K562 (cell line): ENCODE results near the gene SERPING1. TPM values are rescaled to one million over a fixed set of nuclear protein-coding genes. Genes with fewer than 3 reads are reported as not detected.

Experiments used
- ELF2 ChIP-seq: fragments of 250-450 bp; sonication (Bioruptor Pico); IDR thresholded peaks from 2 replicates; pipeline ENCODE4 v1.5.0; 2021; ENCODE audit warnings: mild to moderate bottlenecking
- ETV6 ChIP-seq, 3 experiments: fragments of 150-350 bp in 1 of 3; sonication (generic) in 1 of 3; formaldehyde crosslinking in 1 of 3; IDR thresholded peaks; 2 replicates each; pipeline versions ENCODE4 v1.6.1 to v1.8.0; 2014 to 2022; ENCODE audit warnings: borderline replicate concordance in 2 of 3, low read depth in 2 of 3, antibody characterized with exemption in 1 of 3, low read length in 1 of 3, mild to moderate bottlenecking in 1 of 3, missing genetic modification reagents in 1 of 3
- GATA2 ChIP-seq: sonication (generic); formaldehyde crosslinking; IDR thresholded peaks from 2 replicates; pipeline ENCODE4 v1.4.0; 2020; ENCODE audit warnings: mild to moderate bottlenecking, missing genetic modification reagents
- HLTF ChIP-seq: fragments of 450-650 bp; IDR thresholded peaks from 2 replicates; pipeline ENCODE4 v1.6.1; 2016
- HNRNPL ChIP-seq: fragments of 200-400 bp; formaldehyde crosslinking; IDR thresholded peaks from 2 replicates; pipeline ENCODE4 v1.6.1; 2017; ENCODE audit warnings: low read depth, mild to moderate bottlenecking, low read length
- KLF16 ChIP-seq: IDR thresholded peaks from 2 replicates; pipeline ENCODE4 v1.6.1; 2016; ENCODE audit warnings: antibody characterized with exemption
- MECOM ChIP-seq: fragments of 250-450 bp; sonication (Bioruptor Pico); IDR thresholded peaks from 2 replicates; pipeline ENCODE4 v1.8.0; 2022; ENCODE audit warnings: inconsistent platforms
- MYNN ChIP-seq, 2 experiments: sonication (generic); formaldehyde crosslinking in 1 of 2; IDR thresholded peaks; 2 replicates each; pipeline versions ENCODE4 v1.5.0 to v1.6.1; 2016 to 2020; ENCODE audit warnings: antibody characterized with exemption in 1 of 2, missing genetic modification reagents in 1 of 2
- PML ChIP-seq: IDR thresholded peaks from 2 replicates; pipeline ENCODE4 v1.6.1; 2012; ENCODE audit warnings: low read length, inconsistent platforms
- POLR2AphosphoS5 ChIP-seq: IDR thresholded peaks from 2 replicates; pipeline ENCODE4 v1.6.1; 2011; ENCODE audit warnings: mild to moderate bottlenecking, low read depth, low read length, moderate library complexity; ENCODE audit not compliant: control insufficient read depth, insufficient read depth
- RAD51 ChIP-seq: fragments of 450-650 bp; IDR thresholded peaks from 2 replicates; pipeline ENCODE4 v1.7.1; 2016; ENCODE audit warnings: low read depth, mild to moderate bottlenecking, borderline replicate concordance
- REST ChIP-seq, 2 experiments: fragments of 450-650 bp; formaldehyde crosslinking in 1 of 2; IDR thresholded peaks; 2 replicates each; pipeline versions ENCODE4 v1.4.0 to v1.6.1; 2014 to 2020; ENCODE audit warnings: mild to moderate bottlenecking in 2 of 2, borderline replicate concordance in 1 of 2, low read depth in 1 of 2
- RFX1 ChIP-seq: fragments of 450-650 bp; IDR thresholded peaks from 2 replicates; pipeline ENCODE4 v1.6.1; 2016; ENCODE audit warnings: mild to moderate bottlenecking, moderate library complexity
- THRB ChIP-seq: fragments of 450-650 bp; formaldehyde crosslinking; conservative IDR thresholded peaks from 2 replicates; pipeline ENCODE4 v1.4.0; 2022; ENCODE audit warnings: mild to moderate bottlenecking, missing genetic modification characterization
- ZNF395 ChIP-seq: fragments of 200-800 bp; sonication (Bioruptor generic); IDR thresholded peaks from 2 replicates; pipeline ENCODE4 v1.6.1; 2017; ENCODE audit warnings: missing genetic modification characterization, missing compliant biosample characterization
- ZNF707 ChIP-seq: fragments of 250-450 bp; sonication (Bioruptor Pico); conservative IDR thresholded peaks from 2 replicates; pipeline ENCODE4 v1.8.0; 2022; ENCODE audit warnings: inconsistent platforms, mild to moderate bottlenecking, moderate library complexity
- polyA plus RNA-seq, 8 experiments: library from polyadenylated mRNA; depleted of rRNA in 4 of 8; stranded (reverse) in 5 of 8; unstranded in 3 of 8; fragments of >200 nt; fragmentation: Nextera tagmentation in 2 of 8; fragmentation: Illumina TruSeq in 1 of 8; extraction: Ambion mirVana in 2 of 8; extraction: Trizol in 1 of 8; gene quantifications; 2 replicates each; pipeline versions ENCODE4 v1.2.1 to v1.2.3, GENCODE V29; 2011 to 2014; ENCODE audit warnings: inconsistent platforms in 1 of 8, missing spikeins in 1 of 8
- total RNA-seq, 7 experiments: library from RNA; depleted of rRNA in 6 of 7; stranded (reverse); fragments of >200 nt in 6 of 7; fragmentation: Illumina TruSeq in 2 of 7; extraction: Trizol in 2 of 7; gene quantifications; 2 replicates each; pipeline versions ENCODE4 v1.2.1 to v1.2.3, GENCODE V29; 2011 to 2021; ENCODE audit warnings: low replicate concordance in 1 of 7

The SERPING1 gene
- total and polyA plus RNA-seq, 9 of the 15 experiments (the other 6 are each of a cell fraction or from before 2014, with no cell fraction given) = 0.10 to 1.00 (median 0.21) TPM; not detected in 2

GRCh38 chr11:57647960-57648800, 50.7 kb downstream of the SERPING1 start (continued):
- peak in 1 of 2 experiments; percentile 44; a peak in 1 of 4 replicates for TF ChIP-seq ETV6 (IDR thresholded peaks at IDR 0.05; ENCODE audit: borderline replicate concordance in 1 of 2, low read depth in 2 of 2, low read length in 1 of 2)
- no peak for TF ChIP-seq ETV6 (CRISPR knock-in tag; IDR thresholded peaks at IDR 0.05; ENCODE audit: borderline replicate concordance)
- 0 out of 2 replicates have a peak, but pooled peaks have one; percentile 32 for TF ChIP-seq THRB (CRISPR knock-in tag)
- no peak for TF ChIP-seq REST (IDR thresholded peaks at IDR 0.05; ENCODE audit: borderline replicate concordance)
- no peak for TF ChIP-seq REST (CRISPR knock-in tag; IDR thresholded peaks at IDR 0.05; ENCODE audit: low read depth)
- peak; percentile 99 for TF ChIP-seq POLR2AphosphoS5
- peak; percentile 99 for TF ChIP-seq KLF16
- TF ChIP-seq ZNF395 (CRISPR knock-in tag) = peak; percentile 95
- TF ChIP-seq HNRNPL = peak; percentile 53; the same call in 1 of the 2 replicates
- TF ChIP-seq ELF2 (CRISPR knock-in tag) = no peak
- TF ChIP-seq MECOM (CRISPR knock-in tag) = no peak
- TF ChIP-seq MYNN (IDR thresholded peaks at IDR 0.05) = peak; percentile 99
- TF ChIP-seq MYNN (CRISPR knock-in tag; IDR thresholded peaks at IDR 0.05) = peak; percentile 81
- no peak for TF ChIP-seq ZNF707
- TF ChIP-seq PML = peak; percentile 97
- TF ChIP-seq RFX1 = no peak
- peak; percentile 97 for TF ChIP-seq GATA2 (CRISPR knock-in tag)
- TF ChIP-seq HLTF = peak; percentile 74; the same call in 1 of the 2 replicates
- TF ChIP-seq RAD51 = 0 out of 2 replicates have a peak, but pooled peaks have one; percentile 18
